Ovary (tissue), 3 donors: ENCODE results near the gene MRPL14.

Experiments used
- POLR2A ChIP-seq: fragments of 450-650 bp; IDR thresholded peaks from one replicate; pipeline ENCODE4 v1.6.1; 2017; ENCODE audit warnings: antibody characterized with exemption, mild to moderate bottlenecking, moderate library complexity
- TF ChIP-seq, protein P1 (sequence below), 3 donors: fragments of 450-650 bp in 2 of 3; fragments of 200-600 bp in 1 of 3; IDR thresholded peaks; one replicate each; pipeline versions ENCODE4 v1.5.1 to v1.8.0; 2016 to 2022; ENCODE audit warnings: antibody characterized with exemption in 3 of 3, mild to moderate bottlenecking in 1 of 3
- donor health status: DM: no; HTN: no; CAD: no.

DNA sequence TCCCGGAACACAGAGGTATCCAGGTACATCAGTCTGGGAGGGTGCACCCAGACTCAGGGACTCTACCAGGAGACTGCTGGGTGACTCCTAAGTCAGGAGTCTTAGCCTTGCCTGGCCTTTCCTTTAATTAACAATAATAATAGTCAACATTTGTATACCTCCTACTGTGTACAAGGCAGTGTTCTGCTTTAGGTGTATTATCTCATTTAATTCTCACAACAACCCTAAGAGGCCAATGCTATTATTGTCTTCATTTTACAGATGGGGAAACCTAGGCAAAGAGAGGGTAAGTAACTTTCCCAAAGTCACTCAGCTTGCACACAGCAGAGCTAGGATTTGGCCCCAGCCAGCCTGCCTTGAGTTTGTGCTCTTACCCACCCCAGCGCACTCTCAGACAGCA is 39.6 kb downstream of the MRPL14 start:
- TF ChIP-seq, protein P1, sequence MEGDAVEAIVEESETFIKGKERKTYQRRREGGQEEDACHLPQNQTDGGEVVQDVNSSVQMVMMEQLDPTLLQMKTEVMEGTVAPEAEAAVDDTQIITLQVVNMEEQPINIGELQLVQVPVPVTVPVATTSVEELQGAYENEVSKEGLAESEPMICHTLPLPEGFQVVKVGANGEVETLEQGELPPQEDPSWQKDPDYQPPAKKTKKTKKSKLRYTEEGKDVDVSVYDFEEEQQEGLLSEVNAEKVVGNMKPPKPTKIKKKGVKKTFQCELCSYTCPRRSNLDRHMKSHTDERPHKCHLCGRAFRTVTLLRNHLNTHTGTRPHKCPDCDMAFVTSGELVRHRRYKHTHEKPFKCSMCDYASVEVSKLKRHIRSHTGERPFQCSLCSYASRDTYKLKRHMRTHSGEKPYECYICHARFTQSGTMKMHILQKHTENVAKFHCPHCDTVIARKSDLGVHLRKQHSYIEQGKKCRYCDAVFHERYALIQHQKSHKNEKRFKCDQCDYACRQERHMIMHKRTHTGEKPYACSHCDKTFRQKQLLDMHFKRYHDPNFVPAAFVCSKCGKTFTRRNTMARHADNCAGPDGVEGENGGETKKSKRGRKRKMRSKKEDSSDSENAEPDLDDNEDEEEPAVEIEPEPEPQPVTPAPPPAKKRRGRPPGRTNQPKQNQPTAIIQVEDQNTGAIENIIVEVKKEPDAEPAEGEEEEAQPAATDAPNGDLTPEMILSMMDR (IDR thresholded peaks at IDR 0.05) = no peak
- no peak for TF ChIP-seq POLR2A
